Vagina (tissue), 2 donors: ENCODE data around the gene RASA2. TPM values are rescaled to one million over a fixed set of nuclear protein-coding genes. Genes with fewer than 3 reads are reported as not detected.

Source experiments
- DNase-seq, 2 donors: peaks; one replicate each; pipeline ENCODE4 v3.0.0-alpha.2; 2017; ENCODE audit errors: extremely low spot score in 2 of 2
- H3K27ac ChIP-seq: fragments of 200-600 bp; sonication (generic); one replicate; pipeline ENCODE4 v1.5.1; 2019
- H3K27me3 ChIP-seq: fragments of 200-600 bp; sonication (generic); one replicate; pipeline ENCODE4 v1.5.1; 2019
- H3K36me3 ChIP-seq, 2 donors: fragments of 200-600 bp; sonication (generic); one replicate each; pipeline ENCODE4 v1.5.1; 2017 to 2019
- H3K4me1 ChIP-seq: fragments of 200-600 bp; sonication (generic); one replicate; pipeline ENCODE4 v1.5.1; 2019
- H3K4me3 ChIP-seq, 2 donors: fragments of 200-600 bp; sonication (generic); 1 replicate in 1 of 2; 2 replicates in 1 of 2; pipeline ENCODE4 v1.5.1; 2016 to 2019
- H3K9me3 ChIP-seq: fragments of 200-600 bp; sonication (generic); one replicate; pipeline ENCODE4 v1.5.1; 2019
- POLR2A ChIP-seq, 2 donors: fragments of 450-650 bp; IDR thresholded peaks; one replicate each; pipeline ENCODE4 v1.6.1; 2017; ENCODE audit warnings: antibody characterized with exemption in 2 of 2, mild to moderate bottlenecking in 2 of 2, moderate library complexity in 2 of 2
- POLR2AphosphoS5 ChIP-seq, 2 donors: sonication (generic); formaldehyde crosslinking; IDR thresholded peaks; one replicate each; pipeline ENCODE4 v1.9.0; 2017; ENCODE audit warnings: antibody characterized with exemption in 2 of 2, mild to moderate bottlenecking in 2 of 2, low read depth in 1 of 2; ENCODE audit not compliant: insufficient read depth in 1 of 2
- intact Hi-C: fragments of 100-400 bp; cut with DNase I; formaldehyde crosslinking; loops from one replicate; pipeline ENCODE4 v1.15.1; 2023
- total RNA-seq: library from RNA; depleted of rRNA; stranded (reverse); fragments of >200 nt; gene quantifications from one replicate; pipeline ENCODE4 v1.2.3, GENCODE V29; 2016
- TF ChIP-seq, protein P1 (sequence below), 3 experiments: fragments of 450-650 bp in 2 of 3; fragments of 200-600 bp in 1 of 3; sonication (generic) in 1 of 3; IDR thresholded peaks; one replicate each; pipeline ENCODE4 v1.5.1; 2017 to 2019; ENCODE audit warnings: antibody characterized with exemption in 3 of 3, mild to moderate bottlenecking in 2 of 3, moderate library complexity in 2 of 3

RASA2 gene
- total RNA-seq, 1 donor from 2014 or later = 18.4 TPM

DNA sequence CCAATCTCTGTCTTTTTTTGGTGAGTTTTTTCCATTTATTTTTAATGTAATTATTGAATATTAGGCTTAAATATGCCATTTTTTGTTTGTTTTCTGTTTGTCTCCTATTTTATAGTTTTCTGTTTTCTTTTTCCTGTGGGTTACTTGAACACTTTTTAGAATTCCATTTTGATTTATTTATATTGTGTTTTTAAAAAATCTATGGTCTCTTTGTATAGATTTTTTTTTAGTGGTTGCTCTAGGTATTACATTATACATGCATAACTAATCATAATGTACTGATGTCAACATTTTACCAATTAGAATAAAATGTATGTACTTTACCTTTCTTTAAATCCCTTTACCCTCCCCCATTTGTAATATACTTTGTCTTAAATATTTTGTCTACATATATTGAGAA is 56.2 kb downstream of the RASA2 start:
- no peaks in the 10 kb centered on the region for H3K27me3 ChIP-seq
- peaks cover 0 to 31% of the 10 kb centered on the region in 2 donors for H3K36me3 ChIP-seq
- intact Hi-C loops = no loop called here
- DNase-seq = no peak
- no peak overlapping the region for H3K4me3 ChIP-seq
- H3K4me1 ChIP-seq = no peaks in the 10 kb centered on the region
- no peak overlapping the region for H3K27ac ChIP-seq
- TF ChIP-seq, protein P1, sequence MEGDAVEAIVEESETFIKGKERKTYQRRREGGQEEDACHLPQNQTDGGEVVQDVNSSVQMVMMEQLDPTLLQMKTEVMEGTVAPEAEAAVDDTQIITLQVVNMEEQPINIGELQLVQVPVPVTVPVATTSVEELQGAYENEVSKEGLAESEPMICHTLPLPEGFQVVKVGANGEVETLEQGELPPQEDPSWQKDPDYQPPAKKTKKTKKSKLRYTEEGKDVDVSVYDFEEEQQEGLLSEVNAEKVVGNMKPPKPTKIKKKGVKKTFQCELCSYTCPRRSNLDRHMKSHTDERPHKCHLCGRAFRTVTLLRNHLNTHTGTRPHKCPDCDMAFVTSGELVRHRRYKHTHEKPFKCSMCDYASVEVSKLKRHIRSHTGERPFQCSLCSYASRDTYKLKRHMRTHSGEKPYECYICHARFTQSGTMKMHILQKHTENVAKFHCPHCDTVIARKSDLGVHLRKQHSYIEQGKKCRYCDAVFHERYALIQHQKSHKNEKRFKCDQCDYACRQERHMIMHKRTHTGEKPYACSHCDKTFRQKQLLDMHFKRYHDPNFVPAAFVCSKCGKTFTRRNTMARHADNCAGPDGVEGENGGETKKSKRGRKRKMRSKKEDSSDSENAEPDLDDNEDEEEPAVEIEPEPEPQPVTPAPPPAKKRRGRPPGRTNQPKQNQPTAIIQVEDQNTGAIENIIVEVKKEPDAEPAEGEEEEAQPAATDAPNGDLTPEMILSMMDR (IDR thresholded peaks at IDR 0.05) = no peak
- peaks cover 5% of the 10 kb centered on the region for H3K9me3 ChIP-seq

- Histone ChIP-seq H3K4me1 (no peaks in the 10 kb centered on the region), H3K27ac (no peak overlapping the region), H3K36me3 (peaks cover 0 to 31% of the 10 kb centered on the region in 2 donors), H3K27me3 (no peaks in the 10 kb centered on the region), H3K4me3 (no peak overlapping the region), H3K9me3 (peaks cover 5% of the 10 kb centered on the region)
- TF ChIP-seq POLR2A (IDR thresholded peaks at IDR 0.05) = no peak
- TF ChIP-seq POLR2AphosphoS5 (IDR thresholded peaks at IDR 0.05; ENCODE audit: insufficient read depth in 1 of 2, low read depth in 1 of 2) = no peak
- TF ChIP-seq, protein P1 (IDR thresholded peaks at IDR 0.05) = no peak
- no peak for DNase-seq
- intact Hi-C loops = no loop called here
These were observed 57.9 kb downstream of the RASA2 start for GRCh38 chr3:141544697-141545096.

GRCh38 chr3:141546081-141546480 is 59.3 kb downstream of the RASA2 start:
- no peaks in the 10 kb centered on the region for H3K27me3 ChIP-seq
- DNase-seq = no peak
- peaks cover 0 to 31% of the 10 kb centered on the region in 2 donors for H3K36me3 ChIP-seq
- TF ChIP-seq POLR2A (IDR thresholded peaks at IDR 0.05) (no peak), POLR2AphosphoS5 (IDR thresholded peaks at IDR 0.05; ENCODE audit: insufficient read depth in 1 of 2, low read depth in 1 of 2) (no peak)
- peaks cover 5% of the 10 kb centered on the region for H3K9me3 ChIP-seq
- no peak overlapping the region for H3K4me3 ChIP-seq
- no peaks in the 10 kb centered on the region for H3K4me1 ChIP-seq
- intact Hi-C loops = no loop called here
- H3K27ac ChIP-seq = no peak overlapping the region

- intact Hi-C loops = no loop called here
- no peak for TF ChIP-seq POLR2A (IDR thresholded peaks at IDR 0.05)
- TF ChIP-seq POLR2AphosphoS5 (IDR thresholded peaks at IDR 0.05; ENCODE audit: insufficient read depth in 1 of 2, low read depth in 1 of 2) = no peak
- TF ChIP-seq, protein P1 (IDR thresholded peaks at IDR 0.05) = no peak
- H3K27ac ChIP-seq = no peak overlapping the region
- H3K9me3 ChIP-seq = peaks cover 5% of the 10 kb centered on the region
- H3K27me3 ChIP-seq = no peaks in the 10 kb centered on the region
- DNase-seq = no peak
- H3K36me3 ChIP-seq = peaks cover 0 to 31% of the 10 kb centered on the region in 2 donors
- H3K4me1 ChIP-seq = no peaks in the 10 kb centered on the region
- H3K4me3 ChIP-seq = no peak overlapping the region
These were observed 59.8 kb downstream of the RASA2 start for GRCh38 chr3:141546586-141546985.

- Histone ChIP-seq H3K27ac (no peak overlapping the region), H3K9me3 (peaks cover 5% of the 10 kb centered on the region), H3K4me3 (no peak overlapping the region), H3K36me3 (peaks cover 0 to 26% of the 10 kb centered on the region in 2 donors), H3K4me1 (peaks cover 9% of the 10 kb centered on the region), H3K27me3 (no peaks in the 10 kb centered on the region)
- TF ChIP-seq POLR2A (IDR thresholded peaks at IDR 0.05) (no peak), POLR2AphosphoS5 (IDR thresholded peaks at IDR 0.05; ENCODE audit: insufficient read depth in 1 of 2, low read depth in 1 of 2) (no peak)
- TF ChIP-seq, protein P1 (IDR thresholded peaks at IDR 0.05) = no peak
- intact Hi-C loops = no loop called here
- DNase-seq = no peak
These were observed 61.0 kb downstream of the RASA2 start for GRCh38 chr3:141547791-141548190.
